Daoy (cell line): Measurements from ENCODE around the gene GRIK1. TPM values are rescaled to one million over a fixed set of nuclear protein-coding genes. Genes with fewer than 3 reads are reported as not detected.
"Not testable (repeated sequence)": the region's sequence is repeated elsewhere in the genome, so short reads cannot be mapped to it uniquely, and the experiment has no call there.

Experiments
- DNase-seq: peaks from one replicate; pipeline ENCODE4 v3.0.0-alpha.2; 2015; ENCODE audit warnings: low read depth
- total RNA-seq: library from RNA; depleted of rRNA; stranded (reverse); fragments of >200 nt; shearing (Covaris generic); gene quantifications from 2 replicates; pipeline ENCODE4 v1.2.3, GENCODE V29; 2014

GRIK1 gene
- total RNA-seq, 1 experiment from 2014 or later: not detected

- DNase-seq: no peak
These were observed 328.9 kb downstream of the GRIK1 start for GRCh38 chr21:29610779-29611360.

DNA sequence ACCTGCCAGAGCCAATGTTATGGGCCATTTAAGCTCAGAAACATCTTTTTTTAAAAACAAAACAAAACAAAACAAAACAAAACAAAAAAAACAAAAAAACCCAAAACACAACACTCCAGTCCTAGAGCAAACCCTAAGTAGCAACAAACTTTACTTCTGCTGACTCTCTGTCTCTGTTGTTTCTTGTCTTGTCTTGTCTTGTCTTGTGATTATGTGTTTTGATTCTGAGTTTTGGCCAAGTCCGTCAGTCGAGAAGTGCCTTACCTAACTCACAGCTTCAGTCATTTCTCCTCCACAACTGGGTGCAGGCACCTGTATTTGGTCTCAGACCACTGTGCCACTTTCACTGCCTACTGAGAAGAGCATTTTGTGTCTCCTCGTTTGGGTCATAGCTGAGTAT is 333.2 kb downstream of the GRIK1 start:
- no peak for DNase-seq

DNA sequence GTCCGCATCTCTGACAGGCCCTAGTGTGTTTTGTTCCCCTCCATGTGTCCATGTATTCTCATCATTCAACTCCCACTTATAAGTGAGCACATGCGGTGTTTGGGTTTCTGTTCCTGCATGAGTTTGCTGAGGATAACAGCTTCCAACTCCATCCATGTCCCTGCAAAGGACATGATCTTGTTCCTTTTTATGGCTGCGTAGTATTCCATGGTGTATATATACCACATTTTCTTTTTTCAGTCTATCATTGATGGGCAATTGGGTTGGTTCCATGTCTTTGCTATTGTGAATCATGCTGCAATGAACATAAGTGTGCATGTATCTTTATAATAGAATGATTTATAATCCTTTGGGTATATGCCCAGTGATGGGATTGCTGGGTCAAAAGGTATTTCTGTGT is 334.6 kb downstream of the GRIK1 start:
- DNase-seq: not testable (repeated sequence)

DNA sequence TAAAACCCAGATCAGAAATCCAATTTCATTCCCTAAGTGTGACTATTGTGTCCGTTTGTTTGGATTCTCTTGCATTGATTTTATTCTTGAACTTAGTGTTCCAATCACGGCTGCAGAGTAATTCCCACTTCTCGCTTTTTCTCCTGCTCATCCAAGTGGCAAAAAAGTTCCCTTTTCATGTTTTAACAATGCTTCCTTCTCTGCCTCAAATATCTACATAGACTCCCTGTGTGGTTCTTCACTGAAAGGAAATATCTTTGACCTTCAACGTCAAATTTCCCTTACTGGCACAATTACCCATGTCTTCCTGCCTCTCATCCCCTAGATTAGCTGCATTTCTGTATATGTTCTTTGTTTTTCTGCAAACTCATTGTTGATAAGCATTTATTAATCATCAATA is 335.7 kb downstream of the GRIK1 start:
- no peak for DNase-seq

DNA sequence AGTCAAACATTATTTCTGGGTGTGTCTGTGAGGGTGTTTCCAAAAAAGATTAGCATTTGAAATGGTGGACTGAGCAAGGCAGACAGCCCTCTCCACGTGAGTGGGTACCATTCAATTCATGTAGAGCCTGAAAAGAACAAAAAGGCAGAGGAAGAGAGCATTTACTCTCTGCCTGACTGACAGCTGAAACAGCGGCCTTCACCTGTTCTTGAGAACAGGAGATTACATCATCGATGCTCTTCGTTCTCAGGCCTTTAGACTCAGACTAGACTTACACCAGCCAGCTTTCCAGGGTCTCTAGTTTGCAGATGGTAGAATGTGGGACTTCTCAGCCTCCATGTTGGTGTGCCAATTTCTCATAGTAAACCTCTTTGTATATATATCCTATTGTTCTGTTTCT is 338.7 kb downstream of the GRIK1 start:
- DNase-seq: no peak

DNA sequence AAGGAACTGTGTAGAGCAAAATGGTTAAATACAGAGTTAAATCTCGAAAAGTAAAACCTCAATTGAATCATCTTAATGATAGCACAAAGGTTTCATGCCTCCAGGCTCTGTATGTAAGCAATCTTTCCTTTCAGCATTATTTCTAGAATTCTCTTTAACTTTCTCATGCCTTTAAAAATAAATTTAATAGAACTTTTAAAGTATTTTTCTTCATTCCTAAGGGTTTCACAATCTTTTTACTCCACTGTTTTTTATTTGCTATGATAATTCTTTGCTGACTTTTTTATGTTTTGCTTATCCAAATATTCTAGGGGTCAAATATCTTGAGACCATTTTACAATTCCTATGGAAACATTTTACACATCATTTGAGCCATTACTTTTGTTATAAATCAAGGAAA is 353.1 kb downstream of the GRIK1 start:
- DNase-seq: no peak

- no peak for DNase-seq
These were observed 354.3 kb downstream of the GRIK1 start for GRCh38 chr21:29585462-29585861.

DNA sequence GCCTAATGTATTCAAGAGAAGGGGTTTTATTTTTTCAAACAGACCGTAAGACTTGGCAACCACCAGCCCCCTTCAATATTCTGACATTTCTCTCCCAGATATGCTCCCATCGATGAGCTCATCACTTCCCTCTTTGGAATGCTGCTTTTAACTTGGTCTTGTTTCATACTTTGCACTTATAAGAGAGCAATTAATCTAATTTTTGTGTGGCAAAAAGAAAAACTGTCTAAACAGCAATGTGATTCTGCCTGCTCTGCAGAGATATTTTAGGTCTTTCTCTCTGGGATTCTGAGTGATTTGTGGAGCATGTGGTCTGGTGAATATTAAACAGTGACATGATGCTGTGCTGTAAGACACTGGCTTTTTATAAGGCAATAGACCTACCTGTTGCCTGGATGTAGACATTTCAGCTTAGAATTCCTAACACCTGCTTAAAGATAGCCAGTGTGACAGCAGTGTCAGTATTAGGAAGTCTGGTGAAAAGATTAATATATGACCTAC is 356.3 kb downstream of the GRIK1 start:
- no peak for DNase-seq

DNA sequence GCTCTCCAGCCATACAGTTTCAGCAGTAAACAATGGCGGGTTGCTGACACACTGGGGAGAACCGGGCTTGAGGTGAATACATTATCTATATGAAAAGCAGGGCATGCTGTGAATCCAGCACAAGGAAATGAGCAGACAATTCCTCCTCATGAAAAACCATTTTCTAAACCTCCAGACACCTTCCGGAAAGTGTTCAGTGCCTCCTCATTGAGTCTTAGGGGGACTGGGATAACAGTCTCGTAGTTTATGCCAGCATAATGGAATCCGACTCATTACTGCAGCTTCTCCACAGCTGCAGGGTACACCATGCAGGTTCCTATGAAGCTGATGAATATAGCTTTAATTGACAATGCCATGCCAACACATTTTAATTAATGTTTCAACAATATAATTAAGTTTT is 356.9 kb downstream of the GRIK1 start:
- DNase-seq: no peak

DNA sequence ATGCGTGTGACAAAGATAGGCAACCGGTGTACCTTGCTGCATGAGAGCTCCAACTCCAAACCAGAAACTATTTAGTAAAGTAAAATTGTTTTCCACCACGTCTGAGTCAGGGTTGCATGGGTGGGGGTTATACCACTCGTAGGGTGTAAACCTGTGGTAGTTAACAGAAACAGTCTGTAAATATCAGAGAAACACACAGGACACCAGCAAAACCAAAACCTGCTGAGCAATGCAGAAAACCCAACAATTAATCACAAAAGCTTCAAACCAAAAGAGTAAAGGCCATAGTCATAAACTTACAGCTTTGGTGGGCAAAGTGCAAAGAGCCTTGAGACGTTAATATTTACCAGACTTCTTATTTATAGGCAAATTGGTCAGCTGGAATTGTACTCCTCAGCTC is 358.4 kb downstream of the GRIK1 start:
- DNase-seq: no peak

GRCh38 chr21:29580732-29581285 is 359.0 kb downstream of the GRIK1 start:
- no peak for DNase-seq

DNA sequence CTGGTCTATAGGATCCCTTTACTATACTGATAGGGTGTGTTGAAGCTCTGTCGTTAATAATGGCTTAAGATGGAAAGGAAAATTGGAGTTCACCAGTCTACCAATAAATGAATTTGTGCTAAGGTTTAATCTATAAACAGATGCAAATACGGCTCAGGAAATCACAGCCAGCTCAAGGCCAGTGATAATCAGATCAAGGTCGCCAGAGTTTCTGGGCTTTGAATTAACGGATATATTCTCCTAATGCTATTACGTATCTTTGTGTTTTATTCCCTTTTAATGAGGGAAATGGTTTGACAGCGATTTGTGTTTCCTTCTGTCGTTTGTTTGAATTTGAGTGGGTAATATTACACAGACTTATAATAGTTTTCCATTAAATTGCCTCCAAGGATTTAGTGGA is 361.5 kb downstream of the GRIK1 start:
- no peak for DNase-seq

- no peak for DNase-seq
These were observed 367.8 kb downstream of the GRIK1 start for GRCh38 chr21:29571949-29572348.

DNA sequence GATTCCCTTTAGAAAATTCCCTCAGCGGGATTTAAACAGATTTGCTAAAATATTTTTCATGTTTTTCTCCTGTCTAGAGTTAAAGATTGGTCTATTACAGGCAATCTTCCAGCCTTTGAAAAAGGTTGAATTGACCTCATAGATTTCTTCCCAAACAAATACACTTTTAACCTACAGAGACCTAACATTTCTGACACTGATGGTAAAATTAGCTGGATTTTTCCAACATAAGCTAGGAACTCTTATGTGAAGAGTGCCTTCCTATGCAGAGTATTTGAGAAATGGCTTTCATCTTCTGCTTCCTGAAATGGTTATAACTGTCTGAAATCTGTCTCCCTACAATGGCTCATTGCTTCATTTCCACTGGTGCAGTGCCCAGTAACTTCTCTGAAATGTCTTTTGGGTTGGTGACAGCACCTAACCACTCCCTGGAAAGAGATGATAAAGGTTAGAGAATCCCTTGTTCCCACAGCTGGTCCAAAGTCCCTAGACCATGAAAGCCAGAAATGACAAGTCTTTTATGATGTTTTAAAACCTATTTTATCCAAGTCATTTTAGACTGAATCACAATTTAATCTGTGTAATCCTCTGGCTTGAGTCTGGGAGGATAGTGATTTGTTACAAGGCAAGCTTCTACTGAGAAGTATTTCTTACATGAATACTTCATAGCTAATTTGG is 371.6 kb downstream of the GRIK1 start:
- DNase-seq: no peak

DNA sequence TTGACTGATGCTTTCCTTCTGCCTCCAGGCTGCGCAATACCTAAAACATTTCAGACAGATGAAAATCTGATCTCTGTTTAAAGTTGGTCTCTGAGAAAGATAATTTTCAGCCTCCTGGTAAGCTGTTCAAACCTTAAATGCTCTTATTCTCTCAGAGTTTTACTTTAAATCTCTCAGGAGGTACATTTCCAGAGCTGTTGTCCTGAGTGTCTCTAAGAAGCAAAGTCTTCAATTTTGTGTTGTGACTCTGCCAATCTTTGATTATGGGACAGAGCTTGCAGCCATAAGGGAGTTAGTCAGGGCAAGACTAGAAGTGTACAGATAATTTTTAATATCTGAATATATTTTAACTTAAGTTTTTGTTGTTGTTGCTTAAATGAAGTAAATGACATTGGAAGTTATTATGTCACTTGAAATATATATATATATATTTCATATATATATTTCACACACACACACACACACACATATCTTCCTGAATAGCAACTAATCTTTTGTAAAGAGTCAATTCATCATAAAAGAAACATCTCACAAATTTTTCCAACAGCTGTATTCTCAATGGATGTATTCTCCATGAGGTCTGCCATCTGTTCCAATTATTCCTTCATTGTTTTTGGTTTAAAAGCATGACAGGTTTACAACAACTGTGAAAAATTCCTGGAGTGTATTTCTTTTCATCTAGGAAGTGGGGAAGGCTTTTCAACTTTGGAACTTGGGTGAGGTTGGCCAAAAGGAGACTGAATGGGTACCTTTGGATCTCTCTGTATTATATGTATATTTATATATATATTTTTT is 381.7 kb downstream of the GRIK1 start:
- DNase-seq: no peak

DNA sequence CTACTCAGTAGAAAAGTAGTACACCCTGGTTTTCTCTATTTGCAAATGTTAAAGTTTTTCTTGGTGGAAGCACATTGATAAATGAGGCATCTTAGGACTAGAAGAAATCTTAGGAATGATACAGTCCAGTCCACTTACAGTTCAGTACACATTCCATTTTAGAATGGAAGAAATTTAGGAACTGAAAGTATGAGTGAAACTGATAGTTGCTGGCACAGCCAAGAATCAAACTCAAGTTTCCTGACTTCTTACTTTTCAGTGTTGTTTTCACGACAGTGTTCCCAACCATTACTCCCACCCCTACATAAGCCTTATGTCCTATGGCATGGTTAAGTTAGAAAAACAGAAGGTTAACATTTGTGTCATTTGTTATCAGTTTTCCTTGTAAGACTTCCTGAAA is 382.6 kb downstream of the GRIK1 start:
- no peak for DNase-seq

GRCh38 chr21:29555601-29556000 is 384.2 kb downstream of the GRIK1 start:
- no peak for DNase-seq

- no peak for DNase-seq
These were observed 389.6 kb downstream of the GRIK1 start for GRCh38 chr21:29550205-29550604.

DNA sequence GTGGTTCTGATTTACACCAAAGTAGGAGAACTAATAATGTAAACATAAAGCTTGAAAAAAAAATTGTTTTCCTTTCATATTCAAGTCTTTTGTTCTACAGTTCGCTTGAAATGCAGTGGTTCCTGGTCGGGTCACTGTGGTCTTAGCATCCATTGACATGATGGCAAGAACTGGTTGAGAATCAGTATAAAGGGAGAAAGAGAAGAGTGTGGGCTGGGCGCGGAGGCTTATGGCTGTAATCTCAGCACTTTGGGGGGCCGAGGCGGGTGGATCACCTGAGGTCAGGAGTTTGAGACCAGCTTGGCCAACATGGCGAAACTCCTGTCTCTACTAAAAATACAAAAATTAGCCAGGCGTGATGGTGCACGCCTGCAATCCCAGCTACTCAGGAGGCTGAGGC is 390.2 kb downstream of the GRIK1 start:
- DNase-seq: no peak

GRCh38 chr21:29547998-29548397 is 391.8 kb downstream of the GRIK1 start:
- DNase-seq: no peak

DNA sequence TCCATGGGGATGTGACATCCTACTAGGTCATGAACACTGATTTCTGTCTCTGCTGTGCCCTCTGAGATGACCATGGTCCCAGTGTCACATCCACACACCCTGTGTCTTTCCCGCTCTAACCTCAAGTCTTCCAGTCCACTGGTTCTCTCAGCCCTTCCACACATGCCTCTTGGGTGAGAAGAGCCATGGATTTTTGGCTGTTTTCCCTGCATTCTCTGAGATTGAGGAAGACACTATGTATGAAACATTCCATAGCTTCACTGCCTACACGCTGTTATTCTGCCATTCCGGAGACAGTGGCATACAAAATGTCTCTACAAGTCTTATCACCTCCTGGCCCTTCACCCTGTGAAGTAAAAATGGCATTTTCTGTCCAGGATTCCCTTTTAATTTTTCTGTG is 393.7 kb downstream of the GRIK1 start:
- DNase-seq: no peak

- no peak for DNase-seq
These were observed 399.5 kb downstream of the GRIK1 start for GRCh38 chr21:29540289-29540688.

- peak; percentile 17 for DNase-seq
These were observed 401.7 kb downstream of the GRIK1 start for GRCh38 chr21:29538115-29538514.
